Stimulated activated CD8-positive, alpha-beta memory T cell treated with anti-CD3 and anti-CD28 coated beads, Interleukin-4, amount 100 ng/mL, for 4 hours (primary cell): ENCODE results near the gene NSDHL.

ENCODE experiments used
- DNase-seq, 2 donors: peaks; one replicate each; pipeline ENCODE4 v3.0.0-alpha.2; 2020; ENCODE audit warnings: low read depth in 2 of 2, low spot score in 1 of 2

The NSDHL gene

DNA sequence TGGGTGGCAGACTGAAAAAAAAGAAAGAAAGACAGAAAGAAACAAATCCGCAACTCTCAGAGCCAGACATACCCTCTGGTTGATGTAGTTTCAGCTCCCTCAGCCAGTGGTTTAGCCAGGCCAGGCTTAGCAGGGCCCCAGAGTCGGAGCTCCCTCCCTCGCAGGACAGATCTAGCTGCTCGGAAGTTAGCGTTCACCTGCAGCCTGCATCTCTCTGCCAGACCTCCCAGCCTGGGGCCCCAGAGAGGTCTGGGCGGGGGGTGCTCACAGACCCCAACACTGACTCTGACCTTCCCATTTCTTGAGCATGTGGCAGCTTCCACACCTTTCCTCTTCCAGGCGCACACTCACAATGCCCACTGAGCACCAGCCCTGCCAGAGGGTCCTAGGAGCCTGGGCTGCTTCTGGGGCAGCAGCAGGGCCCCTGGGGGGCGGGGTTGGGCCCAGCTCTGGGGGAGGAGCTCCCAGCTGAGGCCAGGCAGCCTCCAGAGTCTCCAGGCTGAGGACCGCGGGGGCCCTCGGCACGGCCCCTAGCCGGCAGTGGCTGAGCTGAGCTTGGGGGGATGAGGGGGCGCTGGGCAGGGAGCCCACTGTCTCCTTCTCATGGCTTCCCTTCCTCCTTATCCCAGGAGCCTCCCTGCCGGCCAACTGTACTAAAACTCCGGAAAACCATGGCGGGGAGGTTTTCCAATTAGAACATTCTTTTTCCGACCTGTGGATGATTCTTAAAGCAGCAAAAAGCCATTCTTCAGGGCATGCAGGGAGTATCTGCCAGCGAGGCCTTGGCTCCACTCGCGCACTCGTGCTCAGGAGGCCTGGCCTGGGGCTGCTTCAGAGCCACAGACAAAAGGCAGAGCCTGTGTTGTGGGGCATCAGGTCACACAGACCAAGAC, 62.4 kb downstream of the NSDHL start:
- no peak for DNase-seq

DNA sequence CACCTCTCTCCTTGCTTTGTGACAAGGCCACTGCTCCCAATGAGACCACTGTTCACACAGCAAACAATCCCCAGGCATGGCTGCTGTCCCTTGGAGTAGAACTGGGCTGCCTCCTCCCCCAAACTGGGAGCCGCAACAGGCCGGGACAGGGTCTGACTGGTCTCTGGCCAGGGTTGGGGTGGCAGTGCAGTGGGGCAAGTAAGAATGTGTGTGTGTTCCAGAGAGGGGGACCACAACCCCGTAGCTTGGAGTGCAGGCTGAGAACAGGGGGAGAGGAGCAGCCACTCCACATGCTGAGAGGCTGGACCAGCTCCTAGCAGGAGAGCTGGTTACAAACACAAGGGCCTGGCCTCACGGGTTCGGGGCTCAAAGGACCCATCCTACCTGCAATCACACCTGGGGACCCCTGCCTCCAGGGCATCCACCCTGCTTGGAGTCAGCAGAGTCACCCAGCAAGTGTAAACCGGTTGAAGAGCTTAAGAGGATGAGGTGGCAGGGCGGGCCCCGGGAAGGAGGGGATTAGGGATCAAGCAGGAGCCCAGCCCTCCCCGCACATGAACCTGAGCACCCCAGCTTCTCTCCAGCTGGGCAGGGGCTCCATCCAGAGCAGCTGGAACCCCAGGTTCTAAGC, 63.2 kb downstream of the NSDHL start:
- no peak for DNase-seq

DNA sequence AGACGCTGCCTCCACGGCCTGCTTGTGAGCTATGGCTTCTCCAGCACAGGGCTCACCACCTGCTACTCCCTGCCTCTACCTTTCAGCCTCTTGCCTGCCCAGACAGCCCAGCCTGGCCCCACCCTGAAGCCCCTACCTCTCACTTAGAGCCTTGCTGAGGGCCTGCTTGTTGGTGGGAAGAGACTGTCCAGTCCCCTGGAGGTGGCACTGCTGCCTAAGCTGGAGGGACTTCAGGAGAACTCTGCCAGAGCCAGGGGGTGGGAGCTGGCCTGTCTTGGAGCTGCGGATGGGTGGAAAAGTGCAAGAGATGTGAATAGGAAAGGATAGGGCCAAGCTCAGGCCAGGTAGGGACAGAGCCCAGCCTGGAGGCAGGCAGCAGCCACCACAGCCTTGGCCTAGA, 64.3 kb downstream of the NSDHL start:
- no peak for DNase-seq

DNA sequence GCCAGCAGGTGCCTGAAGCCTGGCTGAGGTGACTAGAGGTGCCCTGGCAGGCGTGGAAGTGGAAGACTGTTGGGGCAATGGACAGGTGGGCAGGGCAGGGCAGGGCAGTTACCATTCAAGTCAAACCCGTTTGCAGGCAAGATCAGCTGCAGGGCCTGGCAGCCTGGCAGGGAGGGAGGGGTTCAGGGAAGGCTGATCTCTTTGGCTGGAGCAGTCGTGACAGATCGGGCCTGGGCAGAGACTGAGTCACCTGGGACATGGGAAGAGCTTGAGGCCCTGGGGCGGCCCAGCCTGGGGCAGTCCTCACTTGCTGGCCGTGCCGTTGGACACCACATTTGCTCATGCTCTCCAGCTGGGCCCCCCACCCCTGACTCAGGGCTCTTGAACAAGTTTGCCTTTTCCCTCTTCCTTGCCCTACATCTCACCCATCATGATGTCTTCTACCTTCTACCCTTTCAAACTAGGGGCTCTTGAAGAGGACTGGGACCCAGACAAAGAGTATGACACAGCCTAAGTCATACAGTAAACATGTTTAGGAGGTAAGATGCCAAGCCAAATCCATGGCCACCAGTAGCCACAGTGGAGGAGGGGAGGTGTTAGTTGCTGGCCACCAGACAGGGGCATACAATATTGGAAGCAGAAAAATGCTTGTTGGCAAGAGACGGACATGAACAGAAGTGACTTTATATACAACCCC, 65.0 kb downstream of the NSDHL start:
- no peak for DNase-seq

DNA sequence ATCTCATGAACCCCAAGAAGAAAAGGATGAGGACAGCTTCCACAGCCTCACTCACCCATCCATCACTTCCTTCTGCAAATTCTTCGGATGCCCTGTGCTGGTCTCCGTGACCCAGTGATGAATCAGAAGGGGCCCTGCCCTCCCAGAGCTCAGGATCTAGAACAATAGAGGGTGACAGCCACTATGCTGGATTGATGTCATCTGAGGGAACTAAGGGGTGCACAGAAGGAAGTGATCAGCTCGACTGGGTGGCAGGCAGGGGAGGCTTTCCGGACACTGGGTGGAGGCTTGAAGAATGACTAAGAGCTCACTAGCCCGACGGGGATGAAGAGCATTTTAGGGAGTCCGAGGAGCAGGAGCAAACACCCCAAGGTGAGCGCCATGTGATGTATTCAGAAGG, 65.6 kb downstream of the NSDHL start:
- no peak for DNase-seq

DNA sequence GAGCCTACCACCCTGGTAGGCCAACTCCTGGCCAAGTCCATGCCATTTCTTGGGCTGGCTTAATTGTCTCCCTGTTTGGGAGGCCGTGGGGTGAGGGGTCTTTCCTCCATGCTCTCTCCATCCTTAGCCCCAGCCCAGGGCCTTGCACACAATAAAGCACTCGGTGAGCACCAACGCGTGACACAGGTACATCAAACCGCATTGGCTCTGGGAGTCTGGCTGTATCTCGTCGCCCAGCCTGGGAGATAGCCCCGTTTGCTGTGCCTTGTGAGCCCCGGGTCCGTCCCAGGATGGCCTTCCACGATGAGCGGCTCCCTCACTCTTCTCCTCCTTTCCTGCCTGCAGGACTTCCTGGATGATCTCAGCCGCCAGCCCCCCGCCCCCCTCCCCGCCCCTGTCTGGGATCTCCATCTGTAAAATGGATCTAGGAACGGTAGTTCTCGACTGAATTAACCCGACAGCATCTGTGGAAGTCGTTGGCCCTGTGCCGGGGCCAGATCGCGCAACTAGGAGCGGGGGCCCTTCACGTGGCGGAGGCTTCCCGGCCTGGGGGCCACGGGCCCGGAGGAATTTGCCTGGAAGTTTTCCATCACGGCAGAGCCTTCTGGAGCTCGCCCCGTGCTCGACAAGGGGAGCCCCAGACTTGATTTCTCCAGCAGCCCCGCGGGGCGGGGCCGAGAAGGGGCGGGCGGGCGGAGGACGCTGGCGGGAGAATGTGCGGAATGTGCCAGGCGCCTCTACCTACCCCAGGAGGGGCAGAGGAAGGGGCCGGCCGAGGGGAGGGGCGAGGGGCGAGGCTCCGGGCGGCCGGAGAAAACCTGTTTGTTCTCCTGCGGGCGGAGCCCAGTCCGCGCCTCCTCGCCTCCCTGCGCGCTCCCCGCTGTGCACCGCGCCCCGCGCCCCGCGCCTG, 66.6 kb downstream of the NSDHL start, which contains the start of gene ZNF185:
Gene ZNF185, plus strand, starts transcription at position 846 of the 910 bp plus-strand sequence. CDS start 16,423 bp downstream, outside the sequence.
- DNase-seq, result no peak

DNA sequence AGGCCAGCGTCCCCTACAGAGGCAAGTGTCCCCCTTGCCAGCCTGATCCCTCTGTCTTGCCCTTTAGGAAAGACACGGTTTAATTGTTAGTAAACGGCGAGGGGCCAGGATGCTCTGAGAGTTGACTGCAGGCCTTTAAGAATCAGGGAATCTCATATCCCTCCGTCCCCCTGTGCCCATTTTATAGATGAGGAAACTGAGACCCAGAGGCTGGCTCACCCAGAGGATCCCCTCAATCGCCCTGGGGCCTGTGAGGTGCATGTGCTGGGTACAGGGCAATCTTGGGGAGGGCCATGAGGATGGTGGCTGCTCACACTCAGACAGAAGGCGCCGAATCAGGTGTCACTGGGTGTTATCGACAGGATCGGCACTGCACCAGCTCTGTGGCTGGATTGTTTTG, 67.6 kb downstream of the NSDHL start:
- no peak for DNase-seq

DNA sequence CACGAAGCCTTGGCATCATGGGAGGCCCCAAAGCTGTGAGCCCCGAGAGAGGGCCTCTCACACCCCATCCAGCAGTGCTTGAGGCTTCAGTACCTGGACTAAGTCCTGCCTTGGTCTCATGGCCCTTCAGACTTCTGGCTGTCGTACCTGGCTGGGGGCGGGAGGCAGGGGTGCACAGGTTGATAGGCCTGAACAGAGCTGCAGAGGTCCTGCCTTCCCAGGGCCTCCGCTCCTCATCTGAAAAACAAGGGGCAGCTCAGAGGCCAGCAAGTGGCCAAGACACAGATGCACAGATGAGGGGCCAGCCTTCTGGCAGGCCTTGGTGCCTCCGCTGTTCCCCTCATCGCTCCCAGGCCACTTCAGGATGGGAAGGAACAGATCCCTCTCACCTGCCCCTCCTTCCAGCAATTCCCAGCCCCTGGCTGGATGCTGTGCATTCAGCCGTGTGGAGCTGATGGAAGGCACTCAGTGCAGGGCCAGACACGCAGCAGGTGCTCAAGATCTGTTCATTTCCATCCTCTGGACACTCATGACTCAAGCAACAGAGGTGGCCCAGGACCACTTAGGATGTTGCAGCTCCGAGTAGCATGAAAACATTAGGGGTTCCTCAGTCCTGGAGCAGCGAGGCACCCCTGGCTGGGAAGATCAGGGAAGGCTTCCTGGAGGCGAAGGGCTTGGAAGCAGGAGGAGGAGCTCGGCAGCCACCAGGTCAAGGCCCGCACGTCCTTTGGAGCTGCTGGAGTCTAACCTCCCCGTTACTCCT, 68.4 kb downstream of the NSDHL start:
- DNase-seq, result no peak

DNA sequence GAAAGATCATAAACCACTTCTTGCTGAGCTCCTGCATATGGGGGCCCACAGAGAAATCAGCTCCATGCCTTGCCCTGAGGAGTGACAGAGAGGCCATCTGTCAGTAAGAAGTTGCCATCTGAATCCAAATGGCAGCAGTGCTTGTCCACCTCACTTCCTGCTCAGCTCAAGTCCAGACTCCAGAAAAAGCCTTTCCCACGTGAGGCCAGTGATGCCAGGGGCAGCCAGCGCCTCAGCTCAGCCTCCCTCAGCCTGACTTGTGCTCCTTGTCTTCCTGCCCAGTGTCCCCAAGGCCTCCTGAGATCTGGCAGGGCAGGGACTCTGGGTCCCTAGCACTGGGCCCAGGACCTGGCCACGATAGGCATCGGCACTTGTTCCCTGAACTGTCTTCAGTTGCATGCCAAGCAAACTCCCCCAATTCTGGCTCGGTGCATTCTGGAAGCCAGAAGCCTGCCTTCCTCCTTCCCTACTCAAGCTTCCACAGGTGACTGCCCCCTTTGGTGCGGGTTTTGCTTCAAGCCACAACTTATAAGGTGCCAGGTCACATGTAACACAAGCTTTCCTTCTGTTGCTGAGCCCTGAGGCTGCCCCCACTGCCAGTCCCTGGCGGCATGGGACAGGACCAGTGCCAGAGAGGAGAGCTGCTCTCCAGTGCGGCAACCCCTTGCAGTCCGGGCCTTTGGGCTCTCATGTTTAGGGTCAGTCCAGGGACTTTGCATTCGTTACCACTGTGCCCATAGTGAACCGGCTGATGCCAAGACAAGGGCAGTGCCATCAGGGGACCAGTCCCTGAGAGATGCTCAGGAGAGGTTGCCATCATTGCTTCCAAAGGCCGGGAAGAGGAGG, 69.2 kb downstream of the NSDHL start:
- no peak for DNase-seq

DNA sequence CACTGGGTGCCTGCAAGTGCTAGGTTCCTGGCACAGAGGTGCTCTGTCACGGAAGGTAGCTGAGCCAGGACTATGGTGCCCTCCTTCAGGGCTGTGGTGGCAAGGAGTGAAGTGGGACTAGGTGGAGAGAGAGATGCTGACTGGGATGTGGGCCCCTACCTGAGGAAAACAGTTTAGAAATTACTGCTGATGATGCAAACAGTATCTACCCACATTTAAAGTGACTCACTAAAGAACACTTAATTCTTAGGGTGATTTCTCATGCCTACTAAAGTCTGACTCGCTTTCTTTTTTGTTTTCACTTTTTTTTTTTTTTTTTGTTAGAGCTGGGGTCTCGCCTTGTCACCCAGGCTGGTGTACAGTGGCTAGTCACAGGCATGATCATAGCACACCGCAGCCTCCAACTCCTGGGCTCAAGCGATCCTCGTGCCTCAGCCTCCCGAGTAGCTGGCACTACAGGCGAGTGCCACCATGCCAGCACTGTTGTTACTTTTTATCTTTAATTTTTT, 70.1 kb downstream of the NSDHL start:
- no peak for DNase-seq

DNA sequence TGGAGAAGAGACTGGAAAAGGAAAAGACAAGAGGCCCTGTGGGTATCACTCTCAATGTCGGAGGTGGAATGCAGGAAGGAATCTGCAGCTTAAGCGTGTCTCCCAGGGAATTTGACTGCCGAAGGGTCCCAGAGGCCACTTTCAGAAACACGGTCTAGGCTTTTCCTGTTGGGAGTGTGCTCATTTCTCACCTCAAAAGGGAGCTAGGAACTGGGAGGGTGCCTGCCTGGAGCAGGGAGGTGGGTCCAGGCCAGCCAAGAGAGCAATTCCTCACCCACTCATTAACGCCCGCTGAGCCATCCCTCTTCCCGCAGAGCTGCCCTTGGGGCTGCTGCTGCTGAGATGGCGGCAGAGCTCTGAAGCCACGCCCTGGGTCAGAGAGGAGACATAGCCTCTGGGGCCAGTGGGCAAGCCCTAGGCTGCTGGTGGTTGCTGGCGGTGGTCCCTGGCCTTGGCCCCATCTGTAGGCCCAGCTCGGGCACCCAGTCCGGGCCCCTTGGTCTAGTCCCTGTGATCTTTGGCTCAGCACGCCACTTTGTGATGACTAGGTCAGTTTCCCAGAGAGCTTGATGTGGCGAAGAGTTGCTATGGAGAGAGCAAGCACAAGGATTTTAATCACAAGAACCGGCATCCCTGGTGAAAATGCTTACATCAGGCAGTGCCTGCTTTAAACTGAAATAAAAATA, 71.1 kb downstream of the NSDHL start:
- no peak for DNase-seq

DNA sequence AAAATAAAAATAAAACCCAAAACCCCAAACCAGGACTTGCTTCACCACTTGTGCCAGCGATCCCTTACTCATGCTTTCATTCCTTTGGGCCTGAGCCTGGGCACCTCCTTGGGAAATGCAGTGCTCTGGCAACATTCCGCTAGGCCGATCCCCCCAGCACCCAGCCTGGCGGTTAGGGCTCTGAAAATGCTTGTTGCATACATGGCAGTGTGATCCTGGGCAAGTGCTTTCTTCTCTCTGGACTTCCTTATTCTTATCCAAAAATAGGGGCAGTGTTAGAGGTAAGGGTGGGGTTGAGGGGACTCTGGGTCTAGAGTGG, 71.6 kb downstream of the NSDHL start:
- DNase-seq, result no peak

DNA sequence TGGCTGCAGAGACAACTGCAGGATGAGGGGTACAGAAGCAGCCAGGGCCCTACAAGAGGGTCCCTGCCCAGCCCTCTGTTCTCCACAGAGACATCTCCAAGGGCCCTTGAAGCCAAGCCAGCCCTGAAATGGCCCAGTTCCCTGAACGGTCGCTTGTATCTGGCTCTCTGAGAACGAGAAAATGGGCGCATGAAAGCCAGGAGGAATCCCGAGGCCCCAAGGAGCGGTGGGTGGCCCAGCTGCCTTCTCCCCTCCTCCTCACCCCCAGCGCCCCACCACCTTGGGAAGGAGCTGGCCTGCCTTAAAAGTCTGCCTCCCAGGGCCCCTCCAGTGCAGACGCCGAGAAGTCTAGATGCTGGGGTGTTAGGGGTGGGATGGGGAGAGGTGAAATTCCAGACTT, 72.7 kb downstream of the NSDHL start:
- DNase-seq, result no peak

DNA sequence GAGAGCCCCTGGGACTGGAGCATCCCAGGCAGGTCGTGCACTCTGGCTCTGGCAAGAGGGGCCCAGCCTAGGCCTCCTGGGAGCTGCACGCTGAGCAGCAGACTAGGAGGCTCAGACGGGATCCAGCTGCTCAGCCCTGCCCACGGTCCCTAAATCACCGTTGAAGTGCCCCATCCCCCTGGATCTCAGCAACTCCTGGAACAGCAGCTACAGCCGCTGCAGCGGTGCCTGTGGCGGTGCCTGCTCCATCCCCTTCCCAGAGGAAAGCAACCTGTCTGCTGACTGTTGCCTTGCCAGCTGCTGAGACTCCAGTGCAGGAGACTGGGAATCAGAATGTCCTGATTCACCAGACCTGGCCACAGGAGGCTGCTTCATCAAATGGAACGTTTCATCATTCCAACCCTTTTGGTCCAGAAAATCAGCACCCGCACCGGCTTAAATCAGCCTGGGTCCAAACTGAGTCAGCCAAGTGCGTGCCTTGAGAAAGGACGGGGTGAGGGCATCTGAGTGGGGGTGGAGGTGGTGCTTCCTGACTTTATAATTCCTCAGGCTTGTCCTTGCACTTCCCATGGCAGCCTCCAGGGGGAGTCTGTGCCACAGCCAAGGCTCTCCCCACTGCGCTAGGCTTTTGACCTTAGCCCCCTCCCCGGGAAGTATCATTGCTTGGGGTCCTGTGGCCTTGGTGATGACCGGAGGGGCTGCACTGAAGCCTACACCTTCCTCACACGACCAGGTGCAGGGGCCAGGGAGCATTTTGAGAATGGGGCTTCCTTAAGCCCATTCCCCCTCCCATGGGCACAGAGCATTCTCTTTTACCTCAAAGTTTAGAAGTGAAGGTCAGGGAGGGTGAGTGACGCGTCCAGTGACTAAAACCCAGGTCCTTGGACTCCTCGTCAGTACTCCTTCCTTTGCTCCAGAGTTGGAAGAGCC, 73.6 kb downstream of the NSDHL start:
- no peak for DNase-seq

DNA sequence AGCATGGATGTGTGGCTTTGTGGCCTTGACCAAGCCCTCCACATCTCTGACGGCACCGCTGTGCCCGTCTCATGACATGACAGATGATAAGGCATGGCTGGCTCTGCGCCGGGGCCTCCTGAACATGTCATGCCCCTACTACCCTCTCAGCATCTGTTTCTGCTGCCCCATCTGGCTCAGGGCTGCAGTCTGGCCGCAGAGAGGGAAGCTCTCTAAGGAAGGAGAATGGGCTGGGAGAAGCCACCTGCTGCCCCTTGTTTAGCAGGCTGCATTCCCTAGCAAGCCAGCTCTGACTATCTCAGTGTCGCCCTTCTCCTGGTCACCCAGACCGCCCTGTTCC, 74.2 kb downstream of the NSDHL start:
- no peak for DNase-seq

DNA sequence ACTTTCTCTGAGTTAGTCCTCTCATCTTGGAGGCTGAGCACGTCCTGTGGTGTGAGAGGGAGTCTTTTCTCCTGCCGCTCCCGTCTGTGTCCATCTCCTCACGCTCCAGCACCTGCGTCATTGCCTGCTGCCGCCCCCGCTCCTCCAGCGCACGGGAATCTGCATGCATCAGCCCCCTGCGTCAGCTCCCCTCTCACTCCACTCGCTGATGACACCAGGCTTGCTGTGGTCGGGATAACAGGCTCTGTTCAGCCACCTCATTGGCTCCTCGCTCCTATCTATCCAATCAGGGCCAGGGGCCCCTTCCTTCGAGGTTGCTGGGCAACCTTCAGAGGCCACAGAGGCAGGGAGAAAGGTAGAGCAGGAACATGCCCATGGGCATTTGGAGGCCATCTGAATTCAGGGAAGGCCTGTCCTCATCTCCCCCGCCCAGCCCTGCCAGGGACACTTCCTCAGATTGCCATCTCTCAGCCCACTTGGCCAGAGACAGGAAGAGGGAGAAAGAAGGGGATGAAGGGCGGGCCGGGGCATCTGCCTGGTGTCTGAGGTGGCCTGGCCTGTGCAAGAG, 76.3 kb downstream of the NSDHL start:
- DNase-seq, result no peak

DNA sequence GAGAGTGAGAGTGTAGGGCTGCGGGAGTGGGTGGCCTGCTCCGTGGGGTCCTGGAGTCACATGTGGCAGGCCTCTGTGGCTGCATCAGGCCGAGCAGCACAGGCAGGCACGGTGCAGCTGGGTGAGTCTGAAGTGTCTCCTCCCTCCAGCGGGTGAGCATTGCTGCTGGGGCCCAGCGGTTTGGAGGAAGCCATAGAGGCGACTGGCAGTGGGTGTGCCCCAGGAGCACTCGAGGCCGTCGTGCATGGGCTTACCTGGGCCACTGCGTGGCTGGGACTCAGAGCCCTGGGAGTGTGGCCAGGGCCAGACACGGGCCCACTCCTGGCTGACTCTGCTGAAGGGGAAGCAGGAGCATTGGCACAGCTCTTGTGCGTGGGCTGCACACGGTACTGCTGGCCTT, 77.6 kb downstream of the NSDHL start:
- DNase-seq, result no peak
